HG03159 (cell line): ENCODE results near the gene CDK11B.
"Not testable (repeated sequence)": the region's sequence is repeated elsewhere in the genome, so short reads cannot be mapped to it uniquely, and the experiment has no call there.

ENCODE experiments used
- ATAC-seq: cut with Tn5 transposase; IDR thresholded peaks from one replicate; pipeline ENCODE4 v1.9.1; 2021; ENCODE audit warnings: mild to moderate bottlenecking, moderate library complexity; ENCODE audit not compliant: unreplicated experiment

Gene CDK11B

GRCh38 chr1:1662830-1663560, 4.2 kb upstream of the CDK11B start:
- not testable (repeated sequence) for ATAC-seq

DNA sequence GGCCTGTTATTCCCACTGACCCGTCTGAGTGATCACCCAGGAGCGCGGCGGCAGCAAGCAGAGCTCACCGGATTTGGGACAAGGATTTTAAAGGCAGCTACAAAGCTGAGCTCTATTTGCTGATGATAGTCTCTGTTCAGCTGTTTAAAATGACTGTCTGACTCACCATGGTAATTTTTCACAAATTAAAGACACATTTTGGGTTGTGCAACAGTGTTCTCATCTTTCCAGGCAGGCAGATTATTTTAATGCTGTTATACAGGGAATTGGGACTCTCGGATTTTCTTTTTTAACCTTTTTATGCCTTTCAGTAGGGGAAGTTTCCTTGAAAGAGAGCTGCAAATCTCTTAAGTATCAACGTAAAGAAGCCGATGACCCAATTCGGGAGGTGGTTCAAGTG, 3.6 kb upstream of the CDK11B start:
- not testable (repeated sequence) for ATAC-seq

DNA sequence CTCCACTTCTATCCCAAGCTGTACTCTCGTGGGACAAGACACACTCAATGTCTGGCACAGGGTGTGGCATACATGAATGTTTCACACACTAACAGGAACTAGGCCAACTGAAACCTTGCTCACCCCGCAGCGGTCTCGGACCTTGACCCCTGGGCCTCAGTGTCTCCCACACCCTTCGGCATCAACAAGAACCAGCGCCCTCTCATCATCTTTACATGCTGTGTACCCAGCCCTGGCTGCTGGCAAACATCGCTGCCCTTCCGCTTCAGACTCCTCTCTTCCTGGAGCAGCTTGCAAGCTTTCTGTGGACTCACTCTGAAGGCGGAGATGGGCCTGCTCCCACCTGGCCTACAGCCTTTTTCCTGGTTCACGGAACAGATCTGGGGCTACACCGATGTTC, 10.5 kb downstream of the CDK11B start:
- not testable (repeated sequence) for ATAC-seq

DNA sequence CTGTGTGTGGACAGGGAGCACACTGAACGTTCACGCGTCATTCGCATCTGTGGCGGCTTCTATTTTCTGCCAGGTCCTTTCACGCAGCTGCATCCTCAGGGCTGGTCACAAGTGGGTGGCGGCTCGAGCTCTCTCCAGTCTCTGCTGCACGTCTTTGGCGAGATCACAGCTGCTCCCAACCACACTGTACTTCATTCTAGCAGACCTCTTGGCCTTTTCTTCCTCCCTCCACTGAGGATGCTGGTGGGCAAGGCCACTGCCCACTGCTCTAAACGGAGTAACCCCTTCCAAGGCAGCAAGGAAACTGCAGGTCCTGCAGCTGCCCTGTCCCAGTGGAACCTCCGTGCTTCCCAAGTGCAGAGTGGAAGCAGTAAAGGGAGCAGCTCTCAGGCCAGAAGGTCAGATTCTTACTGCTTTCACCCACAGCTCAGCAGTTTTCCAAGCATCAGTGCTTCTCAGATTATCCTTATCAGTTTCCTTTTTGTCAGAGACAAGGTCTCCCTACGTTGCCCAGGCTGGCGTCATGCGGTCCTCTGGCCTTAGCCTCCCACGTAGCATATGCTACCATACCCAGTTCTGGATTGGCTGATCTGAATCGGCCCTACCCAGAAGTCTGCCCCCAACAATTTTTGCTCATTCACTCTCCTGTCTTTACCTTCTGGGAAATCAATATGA, 11.1 kb downstream of the CDK11B start:
- ATAC-seq: not testable (repeated sequence)

- ATAC-seq: not testable (repeated sequence)
Measured at GRCh38 chr1:1646326-1646725, 12.5 kb downstream of the CDK11B start.

DNA sequence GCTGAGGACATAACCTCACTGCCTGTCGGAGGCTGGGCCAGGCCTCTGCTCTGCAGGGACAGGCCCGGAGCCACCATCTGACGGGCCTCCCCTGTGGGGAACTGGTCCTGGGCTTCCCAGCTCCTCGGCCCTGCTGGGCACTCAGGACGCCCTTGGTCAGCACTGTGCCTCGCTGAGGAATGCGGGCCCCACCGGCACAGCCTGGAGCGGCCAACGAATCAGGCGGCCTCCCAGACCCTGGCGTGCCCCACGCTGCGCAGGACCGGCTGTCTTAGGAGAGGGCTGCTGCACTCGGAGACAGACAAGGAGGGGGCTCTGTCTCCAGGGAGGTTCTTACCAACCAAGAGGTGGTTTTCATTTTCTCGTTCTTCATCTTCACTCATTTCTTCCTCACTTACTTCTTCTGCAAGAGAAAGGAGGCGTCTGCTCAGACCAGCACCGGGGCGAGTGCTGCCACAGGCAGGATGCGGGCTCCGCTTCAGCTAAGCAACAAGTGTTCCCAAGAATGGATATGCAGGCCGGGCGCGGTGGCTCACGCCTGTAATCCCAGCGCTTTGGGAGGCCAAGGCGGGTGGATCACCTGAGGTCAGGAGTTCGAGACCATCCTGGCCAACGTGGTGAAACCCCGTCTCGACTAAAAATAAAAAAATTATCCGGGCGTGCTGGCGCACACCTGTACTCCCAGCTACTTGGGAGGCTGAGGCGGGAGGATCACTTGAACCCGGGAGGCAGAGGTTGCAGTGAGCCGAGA, 17.9 kb downstream of the CDK11B start:
- ATAC-seq: not testable (repeated sequence)

DNA sequence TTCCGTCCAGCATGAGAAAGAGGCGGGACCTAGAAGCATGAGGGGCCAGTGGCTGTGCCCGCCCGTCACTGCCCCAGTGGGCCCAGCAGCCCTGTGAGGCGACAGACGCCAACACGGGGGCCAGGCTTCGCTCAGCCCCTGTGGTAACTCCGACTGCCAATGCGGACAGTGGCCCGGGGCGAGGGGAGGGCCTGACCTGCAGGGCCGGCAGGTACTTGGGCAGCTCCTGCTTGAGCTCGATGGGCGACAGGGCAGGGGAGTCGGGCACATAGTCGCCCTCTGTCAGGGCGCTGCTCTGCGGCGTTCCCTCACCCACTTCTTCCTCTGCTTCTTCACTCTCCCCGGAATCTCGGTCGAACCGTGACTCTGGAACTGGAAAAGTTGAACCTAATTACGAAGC, 18.7 kb downstream of the CDK11B start:
- not testable (repeated sequence) for ATAC-seq

- ATAC-seq: not testable (repeated sequence)
Measured at GRCh38 chr1:1639368-1639767, 19.4 kb downstream of the CDK11B start.

- not testable (repeated sequence) for ATAC-seq
Measured at GRCh38 chr1:1638528-1638927, 20.3 kb downstream of the CDK11B start.

- ATAC-seq: not testable (repeated sequence)
Measured at GRCh38 chr1:1637479-1637875, 21.3 kb downstream of the CDK11B start.

GRCh38 chr1:1636621-1637478, 22.0 kb downstream of the CDK11B start:
- ATAC-seq: not testable (repeated sequence)

- ATAC-seq: not testable (repeated sequence)
Measured at GRCh38 chr1:1634613-1635012, 24.2 kb downstream of the CDK11B start.

GRCh38 chr1:1633409-1633808, 25.4 kb downstream of the CDK11B start:
- not testable (repeated sequence) for ATAC-seq

DNA sequence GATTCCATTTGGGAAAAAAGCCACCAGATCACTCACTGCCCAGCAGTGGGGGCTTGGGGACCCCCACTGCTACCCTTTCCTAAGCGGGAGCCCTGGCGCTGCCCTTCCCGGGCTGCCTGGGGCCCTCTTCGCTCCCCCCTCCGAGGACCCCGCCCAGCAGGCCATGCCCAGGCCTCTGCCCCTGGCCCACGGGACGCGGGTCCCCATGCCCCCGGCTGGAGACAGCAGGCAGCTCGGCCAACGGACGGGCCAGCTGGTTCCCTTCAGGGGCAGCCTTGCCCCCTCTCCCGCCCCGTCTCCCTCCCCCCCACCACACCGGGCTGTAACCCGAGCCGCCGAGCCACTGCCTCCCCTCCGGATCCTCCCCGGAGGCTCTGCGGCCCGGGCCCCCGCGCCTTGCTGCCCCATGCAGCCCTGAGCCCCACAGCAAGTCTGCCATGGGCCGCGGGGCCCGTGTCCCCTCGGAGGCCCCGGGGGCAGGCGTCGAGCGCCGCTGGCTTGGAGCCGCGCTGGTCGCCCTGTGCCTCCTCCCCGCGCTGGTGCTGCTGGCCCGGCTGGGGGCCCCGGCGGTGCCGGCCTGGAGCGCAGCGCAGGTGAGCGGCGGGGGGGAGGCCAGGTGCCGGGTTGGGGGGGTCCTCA, 26.9 kb downstream of the CDK11B start, which contains the start of gene MMP23B:
MMP23B (plus strand) TSS at position 392 of the 639 bp plus-strand sequence; CDS start at position 438, 46 bp downstream.
- ATAC-seq: no peak

- ATAC-seq: no peak
Measured at GRCh38 chr1:1630965-1631781, 27.6 kb downstream of the CDK11B start.

DNA sequence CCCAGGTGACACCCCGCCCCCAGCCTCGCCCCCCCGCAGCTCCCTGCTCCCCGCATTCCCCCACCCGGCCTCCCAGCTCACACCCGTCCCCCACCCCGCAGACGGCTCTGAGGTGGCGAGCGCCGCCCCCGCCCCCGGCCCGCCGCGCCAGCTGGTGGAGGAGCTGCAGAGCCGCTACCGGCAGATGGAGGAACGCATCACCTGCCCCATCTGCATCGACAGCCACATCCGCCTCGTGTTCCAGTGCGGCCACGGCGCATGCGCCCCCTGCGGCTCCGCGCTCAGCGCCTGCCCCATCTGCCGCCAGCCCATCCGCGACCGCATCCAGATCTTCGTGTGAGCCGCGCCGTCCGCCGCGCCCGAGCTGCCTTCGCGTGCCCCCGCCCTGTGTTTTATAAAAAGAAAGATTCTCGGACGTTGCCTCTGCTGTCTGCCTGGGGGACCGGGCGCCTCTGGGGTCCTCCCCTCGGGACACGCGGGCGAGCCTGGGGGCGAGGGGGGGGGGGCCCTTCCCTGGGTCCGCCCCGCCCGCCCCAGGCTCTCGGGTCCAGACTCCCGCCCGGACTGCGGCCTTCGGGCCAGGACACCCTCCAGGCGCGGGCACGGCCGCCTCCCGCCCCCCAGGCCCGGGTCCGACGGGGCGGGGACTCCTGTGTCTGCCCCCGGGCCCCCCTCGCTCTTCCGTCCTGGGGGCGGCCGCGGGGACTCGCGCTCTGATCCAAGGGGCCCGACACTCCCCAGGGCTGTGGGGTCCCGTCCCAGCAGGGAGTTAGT, 28.4 kb downstream of the CDK11B start:
- ATAC-seq: peak; percentile 67

DNA sequence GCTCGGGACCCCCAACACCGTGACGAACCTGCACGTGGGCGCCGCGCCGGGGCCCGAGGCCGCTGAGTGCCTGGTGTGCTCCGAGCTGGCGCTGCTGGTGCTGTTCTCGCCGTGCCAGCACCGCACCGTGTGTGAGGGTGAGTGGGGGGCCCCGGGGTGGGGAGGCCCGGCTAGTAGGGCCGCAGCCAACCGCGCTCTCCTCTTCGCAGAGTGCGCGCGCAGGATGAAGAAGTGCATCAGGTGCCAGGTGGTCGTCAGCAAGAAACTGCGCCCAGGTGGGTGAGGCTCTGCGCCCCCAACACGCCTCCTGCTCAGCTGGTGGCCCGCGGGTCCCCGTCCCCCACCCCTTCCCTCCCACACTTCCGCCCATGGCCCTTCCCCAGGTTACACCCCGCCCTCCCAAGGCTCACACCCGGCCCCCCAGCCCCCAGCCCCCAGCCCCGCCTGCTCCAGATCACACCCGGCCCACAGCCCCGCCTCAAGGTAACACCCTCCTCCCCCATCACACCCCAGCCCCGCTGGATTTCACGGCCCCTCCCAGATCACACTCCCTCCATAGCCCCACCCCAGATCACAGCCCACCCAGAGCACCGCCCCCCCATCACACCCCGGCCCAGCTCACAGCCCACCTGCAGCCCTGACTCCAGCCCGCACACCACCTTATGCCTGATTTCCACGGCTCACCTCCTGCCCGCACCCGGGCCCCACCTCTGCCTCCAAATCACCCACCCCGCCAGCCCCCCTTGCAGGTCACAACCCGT, 29.2 kb downstream of the CDK11B start:
- no peak for ATAC-seq
